ENCODE data around the gene SHROOM4. TPM values are rescaled to one million over a fixed set of nuclear protein-coding genes. Genes with fewer than 3 reads are reported as not detected.

The SHROOM4 gene
- total and polyA plus RNA-seq, 7 donors: 1.8 to 11.2 (median 5.1) TPM

GRCh38 chrX:50768801-50769200 is 45.2 kb downstream of the SHROOM4 start:
- DNase-seq (no peak), ATAC-seq (no peak)
- H3K36me3 ChIP-seq (ENCODE audit: insufficient read depth in 1 of 2, low read depth in 1 of 2): no peaks in the 10 kb centered on the region
- H3K27me3 ChIP-seq (ENCODE audit: insufficient read depth in 3 of 3, low read length in 2 of 3): peaks cover 0 to 13% (median 0%) of the 10 kb centered on the region in 3 donors
- intact Hi-C loops (cut with DNase I): no loop called here
- H3K4me1 ChIP-seq: no peaks in the 10 kb centered on the region
- no peaks in the 10 kb centered on the region for H3K9me3 ChIP-seq
- no peak overlapping the region for H3K4me3 ChIP-seq
- no peak for TF ChIP-seq CTCF (IDR thresholded peaks at IDR 0.05)
- no peak overlapping the region for H3K27ac ChIP-seq
- 54 to 73% (median 64%) methylated on average over 1 of the region's 1 CpG for WGBS, 3 donors

GRCh38 chrX:50765986-50766385 is 48.0 kb downstream of the SHROOM4 start:
- Histone ChIP-seq H3K36me3 (ENCODE audit: insufficient read depth in 1 of 2, low read depth in 1 of 2) (no peaks in the 10 kb centered on the region), H3K27me3 (ENCODE audit: insufficient read depth in 3 of 3, low read length in 2 of 3) (peaks cover 0 to 9% (median 0%) of the 10 kb centered on the region in 3 donors), H3K4me3 (no peak overlapping the region), H3K27ac (no peak overlapping the region), H3K4me1 (no peaks in the 10 kb centered on the region), H3K9me3 (no peaks in the 10 kb centered on the region)
- ATAC-seq (no peak), DNase-seq (no peak)
- 64 to 94% (median 92%) methylated on average over 3 of the region's 3 CpGs for WGBS, 3 donors
- intact Hi-C loops (cut with DNase I): no loop called here
- TF ChIP-seq CTCF (IDR thresholded peaks at IDR 0.05): no peak

- WGBS, 3 donors: 63 to 82% (median 71%) methylated on average over 2 of the region's 2 CpGs
- no peaks in the 10 kb centered on the region for H3K9me3 ChIP-seq
- no peak overlapping the region for H3K27ac ChIP-seq
- DNase-seq: no peak
- no peaks in the 10 kb centered on the region for H3K4me1 ChIP-seq
- ATAC-seq: no peak
- intact Hi-C loops (cut with DNase I): no loop called here
- no peak for TF ChIP-seq CTCF (IDR thresholded peaks at IDR 0.05)
- no peaks in the 10 kb centered on the region for H3K27me3 ChIP-seq (ENCODE audit: insufficient read depth in 3 of 3, low read length in 2 of 3)
- H3K4me3 ChIP-seq: no peak overlapping the region
- no peaks in the 10 kb centered on the region for H3K36me3 ChIP-seq (ENCODE audit: insufficient read depth in 1 of 2, low read depth in 1 of 2)
These were observed 51.4 kb downstream of the SHROOM4 start for GRCh38 chrX:50762578-50762977.

GRCh38 chrX:50756276-50756675 is 57.7 kb downstream of the SHROOM4 start:
- Histone ChIP-seq H3K27ac (no peak overlapping the region), H3K4me3 (no peak overlapping the region), H3K36me3 (ENCODE audit: insufficient read depth in 1 of 2, low read depth in 1 of 2) (no peaks in the 10 kb centered on the region), H3K9me3 (no peaks in the 10 kb centered on the region), H3K4me1 (no peaks in the 10 kb centered on the region), H3K27me3 (ENCODE audit: insufficient read depth in 3 of 3, low read length in 2 of 3) (peaks cover 0 to 6% (median 0%) of the 10 kb centered on the region in 3 donors)
- no peak for ATAC-seq
- intact Hi-C loops (cut with DNase I): no loop called here
- TF ChIP-seq CTCF (IDR thresholded peaks at IDR 0.05): no peak
- DNase-seq: no peak
- 72 to 91% (median 89%) methylated on average over 3 of the region's 3 CpGs for WGBS, 3 donors

- ATAC-seq: no peak
- no peaks in the 10 kb centered on the region for H3K36me3 ChIP-seq (ENCODE audit: insufficient read depth in 1 of 2, low read depth in 1 of 2)
- DNase-seq: no peak
- intact Hi-C loops (cut with DNase I): no loop called here
- no peak overlapping the region for H3K4me3 ChIP-seq
- peaks cover 0 to 9% (median 0%) of the 10 kb centered on the region in 3 donors for H3K27me3 ChIP-seq (ENCODE audit: insufficient read depth in 3 of 3, low read length in 2 of 3)
- no peaks in the 10 kb centered on the region for H3K9me3 ChIP-seq
- no peaks in the 10 kb centered on the region for H3K4me1 ChIP-seq
- 66 to 70% (median 66%) methylated on average over 2 of the region's 2 CpGs for WGBS, 3 donors
- TF ChIP-seq CTCF (IDR thresholded peaks at IDR 0.05): no peak
- H3K27ac ChIP-seq: no peak overlapping the region
These were observed 62.9 kb downstream of the SHROOM4 start for GRCh38 chrX:50751091-50751490.

Data from psoas muscle (tissue), 8 donors.